Neural cell (in vitro differentiated cells): Measurements from ENCODE around the gene PADI3. TPM values are rescaled to one million over a fixed set of nuclear protein-coding genes. Genes with fewer than 3 reads are reported as not detected.

Experiments
- H2AFZ ChIP-seq: fragments of 200-600, 300-800 bp; sonication (generic), shearing (Covaris generic); 2 replicates; pipeline ENCODE4 v1.6.0; 2014; ENCODE audit warnings: low read depth, mild to moderate bottlenecking, antibody characterized with exemption, low read length, moderate library complexity
- H3F3A ChIP-seq: fragments of 200-600 bp; shearing (Covaris generic); 2 replicates; pipeline ENCODE4 v1.6.1; 2016; ENCODE audit warnings: mild to moderate bottlenecking, moderate library complexity, mixed read lengths, antibody characterized with exemption, low read length; ENCODE audit not compliant: insufficient read depth, poor library complexity, severe bottlenecking
- H3K27ac ChIP-seq: fragments of 200-600, 300-800 bp; sonication (generic), shearing (Covaris generic); 2 replicates; pipeline ENCODE4 v1.5.1; 2014; ENCODE audit warnings: mild to moderate bottlenecking, low read length, moderate library complexity
- H3K27me3 ChIP-seq: fragments of 300-800, 200-600 bp; sonication (generic), shearing (Covaris generic); 2 replicates; pipeline ENCODE4 v1.6.0; 2014; ENCODE audit warnings: mild to moderate bottlenecking, low read depth, low read length, moderate library complexity; ENCODE audit not compliant: insufficient read depth
- H3K36me3 ChIP-seq: fragments of 300-800, 200-600 bp; sonication (generic), shearing (Covaris generic); 2 replicates; pipeline ENCODE4 v1.5.1; 2014; ENCODE audit warnings: mild to moderate bottlenecking, antibody characterized with exemption, low read length, moderate library complexity; ENCODE audit not compliant: insufficient read depth
- H3K4me2 ChIP-seq: fragments of 300-800, 200-600 bp; sonication (generic), shearing (Covaris generic); 2 replicates; pipeline ENCODE4 v1.6.0; 2014; ENCODE audit warnings: mild to moderate bottlenecking, low read length
- H3K4me3 ChIP-seq: fragments of 300-800, 200-600 bp; sonication (generic), shearing (Covaris generic); 2 replicates; pipeline ENCODE4 v1.5.1; 2014; ENCODE audit warnings: mild to moderate bottlenecking, low read length, moderate library complexity
- H3K79me2 ChIP-seq: fragments of 200-600 bp; shearing (Covaris generic); replicated peaks from 2 replicates; pipeline ENCODE4 v1.6.0; 2014; ENCODE audit warnings: mild to moderate bottlenecking, low read length, moderate library complexity; ENCODE audit not compliant: insufficient read depth
- H3K9ac ChIP-seq: fragments of 300-800, 200-600 bp; sonication (generic), shearing (Covaris generic); 2 replicates; pipeline ENCODE4 v1.6.1; 2016; ENCODE audit warnings: mild to moderate bottlenecking, low read length, mixed read lengths
- H3K9me2 ChIP-seq: fragments of 200-600 bp; shearing (Covaris generic); 2 replicates; pipeline ENCODE4 v1.6.1; 2016; ENCODE audit warnings: mild to moderate bottlenecking, low read length, mixed read lengths; ENCODE audit not compliant: insufficient read depth
- H3K9me3 ChIP-seq: fragments of 200-600, 300-800 bp; sonication (generic), shearing (Covaris generic); 2 replicates; pipeline ENCODE4 v1.6.1; 2016; ENCODE audit warnings: mild to moderate bottlenecking, mixed run types, low read length, moderate library complexity, mixed read lengths
- H4K20me1 ChIP-seq: fragments of 200-600 bp; shearing (Covaris generic); 2 replicates; pipeline ENCODE4 v1.6.1; 2016; ENCODE audit warnings: mild to moderate bottlenecking, mixed run types; ENCODE audit not compliant: insufficient read depth
- CTCF ChIP-seq: fragments of 450-650 bp; IDR thresholded peaks from 2 replicates; pipeline ENCODE4 v1.5.1; 2014; ENCODE audit warnings: antibody characterized with exemption, mild to moderate bottlenecking, moderate library complexity; ENCODE audit not compliant: poor library complexity, severe bottlenecking
- EP300 ChIP-seq: fragments of 450-650 bp; conservative IDR thresholded peaks from 2 replicates; pipeline ENCODE4 v1.6.1; 2014; ENCODE audit warnings: antibody characterized with exemption, mild to moderate bottlenecking, moderate library complexity; ENCODE audit not compliant: poor library complexity, severe bottlenecking
- EZH2 ChIP-seq: fragments of 200-600, 300-800 bp; shearing (Covaris generic), sonication (generic); IDR thresholded peaks from 2 replicates; pipeline ENCODE4 v1.6.1; 2014; ENCODE audit warnings: antibody characterized with exemption, low read length, borderline replicate concordance, mild to moderate bottlenecking; ENCODE audit not compliant: insufficient read depth, poor library complexity, severe bottlenecking
- MXI1 ChIP-seq: fragments of 450-650 bp; conservative IDR thresholded peaks from 2 replicates; pipeline ENCODE4 v1.6.1; 2014; ENCODE audit warnings: antibody characterized with exemption, mild to moderate bottlenecking; ENCODE audit not compliant: poor library complexity, severe bottlenecking
- POLR2AphosphoS5 ChIP-seq: IDR thresholded peaks from 2 replicates; pipeline ENCODE4 v1.6.1; 2012
- RAD21 ChIP-seq: fragments of 450-650 bp; conservative IDR thresholded peaks from 2 replicates; pipeline ENCODE4 v1.6.1; 2014; ENCODE audit warnings: antibody characterized with exemption, mild to moderate bottlenecking, moderate library complexity
- REST ChIP-seq: IDR thresholded peaks from 2 replicates; pipeline ENCODE4 v1.6.1; 2012; ENCODE audit warnings: borderline replicate concordance
- SMC3 ChIP-seq: fragments of 450-650 bp; conservative IDR thresholded peaks from 2 replicates; pipeline ENCODE4 v1.6.1; 2014; ENCODE audit warnings: antibody characterized with exemption, mild to moderate bottlenecking, moderate library complexity; ENCODE audit not compliant: poor library complexity
- TAF1 ChIP-seq: IDR thresholded peaks from 2 replicates; pipeline ENCODE4 v1.6.1; 2012; ENCODE audit warnings: low read depth
- polyA plus RNA-seq: library from polyadenylated mRNA; depleted of rRNA; stranded (reverse); fragments of >200 nt; gene quantifications from 2 replicates; pipeline ENCODE4 v1.2.3, GENCODE V29; 2014

Gene PADI3
- polyA plus RNA-seq, 1 donor from 2014 or later, result not detected

- H3K79me2 ChIP-seq, result no peaks in the 10 kb centered on the region
- H3K9me3 ChIP-seq, result no peaks in the 10 kb centered on the region
- TF ChIP-seq MXI1 (no peak), POLR2AphosphoS5 (no peak), CTCF (no peak), SMC3 (no peak), RAD21 (no peak)
- no peaks in the 10 kb centered on the region for H3K9me2 ChIP-seq
- H3K27me3 ChIP-seq, result no peaks in the 10 kb centered on the region
- H3K4me3 ChIP-seq, result no peak overlapping the region
- no peaks in the 10 kb centered on the region for H4K20me1 ChIP-seq
- H2AFZ ChIP-seq, result no peak overlapping the region
- no peaks in the 10 kb centered on the region for H3F3A ChIP-seq
- no peak overlapping the region for H3K4me2 ChIP-seq
- no peak overlapping the region for H3K9ac ChIP-seq
- no peak overlapping the region for H3K27ac ChIP-seq
- H3K36me3 ChIP-seq, result no peaks in the 10 kb centered on the region
These were observed 2.3 kb downstream of the PADI3 start for GRCh38 chr1:17251246-17251645.

GRCh38 chr1:17251701-17252376 is 2.9 kb downstream of the PADI3 start:
- no peaks in the 10 kb centered on the region for H3K79me2 ChIP-seq
- H3K9me3 ChIP-seq, result no peaks in the 10 kb centered on the region
- H3K9me2 ChIP-seq, result no peaks in the 10 kb centered on the region
- H3F3A ChIP-seq, result no peaks in the 10 kb centered on the region
- no peak overlapping the region for H3K4me3 ChIP-seq
- H4K20me1 ChIP-seq, result no peaks in the 10 kb centered on the region
- H3K4me2 ChIP-seq, result no peak overlapping the region
- TF ChIP-seq RAD21 (no peak), CTCF (no peak), SMC3 (no peak), EZH2 (no peak), TAF1 (no peak), REST (no peak), EP300 (no peak), MXI1 (no peak), POLR2AphosphoS5 (no peak)
- no peaks in the 10 kb centered on the region for H3K27me3 ChIP-seq
- H3K9ac ChIP-seq, result no peak overlapping the region
- H2AFZ ChIP-seq, result no peak overlapping the region
- H3K36me3 ChIP-seq, result no peaks in the 10 kb centered on the region
- no peak overlapping the region for H3K27ac ChIP-seq
